Measurements from ENCODE around the gene POLR2J. TPM values are rescaled to one million over a fixed set of nuclear protein-coding genes. Genes with fewer than 3 reads are reported as not detected.
"Not testable (repeated sequence)": the region's sequence is repeated elsewhere in the genome, so short reads cannot be mapped to it uniquely, and the experiment has no call there.

Gene POLR2J
- total RNA-seq, result 10 to 100 TPM; 16.8 to 36.0 (median 22.5) TPM

- DNase-seq; H3K4me1 ChIP-seq; H3K9me3 ChIP-seq; H3K27me3 ChIP-seq; intact Hi-C loops (cut with DNase I): not testable (repeated sequence)
- WGBS, 2 donors, result 0% methylated on average over 6 of the region's 72 CpGs; no CpG with 5 or more reads in 1 of the 2 donors
- Histone ChIP-seq H3K36me3 (peaks cover under 1 to 21% (median 2%) of the 10 kb centered on the region in 3 donors), H3K27ac (peak within 1 kb of the TSS; percentile 55 to 79 (median 68)), H3K4me3 (peak within 1 kb of the TSS; percentile 34 to 68 (median 58))
- TF ChIP-seq CTCF (IDR thresholded peaks at IDR 0.05) (peak in 5 of 6 experiments; percentile 37 to 48 (median 44)), POLR2A (IDR thresholded peaks at IDR 0.05) (peak in 2 of 4 donors; percentile 28 to 41)
These were observed at the start of gene POLR2J for GRCh38 chr7:102478314-102479208. Gene POLR2J, minus strand, starts transcription at chr7:102478922. Its CDS starts 62 bp downstream, at chr7:102478860.

- H3K36me3 ChIP-seq; H3K4me3 ChIP-seq; H3K4me1 ChIP-seq; H3K9me3 ChIP-seq; DNase-seq; H3K27me3 ChIP-seq; intact Hi-C loops (cut with DNase I): not testable (repeated sequence)
- H3K27ac ChIP-seq, result peak overlapping the region in 1 of 4 donors; percentile 44
- WGBS, 2 donors, result no CpG with 5 or more reads among the region's 13 CpGs
These were observed 49.4 kb upstream of the POLR2J start for GRCh38 chr7:102527822-102528793.

- H3K27me3 ChIP-seq; H3K27ac ChIP-seq; H3K9me3 ChIP-seq; DNase-seq; H3K4me1 ChIP-seq; H3K36me3 ChIP-seq; H3K4me3 ChIP-seq; intact Hi-C loops (cut with DNase I): not testable (repeated sequence)
- WGBS, 2 donors, result 83% methylated on average over 1 of the region's 8 CpGs; no CpG with 5 or more reads in 1 of the 2 donors
These were observed 48.5 kb upstream of the POLR2J start for GRCh38 chr7:102527182-102527581.

GRCh38 chr7:102524803-102525202, 46.1 kb upstream of the POLR2J start:
- H3K27me3 ChIP-seq; H3K9me3 ChIP-seq; H3K36me3 ChIP-seq; H3K4me3 ChIP-seq; H3K27ac ChIP-seq; DNase-seq; H3K4me1 ChIP-seq; intact Hi-C loops (cut with DNase I): not testable (repeated sequence)
- 50% methylated on average over 1 of the region's 2 CpGs; no CpG with 5 or more reads in 1 of the 2 donors for WGBS, 2 donors

- not testable (repeated sequence) for H3K9me3 ChIP-seq
- WGBS, 2 donors, result 89% methylated on average over 4 of the region's 5 CpGs; no CpG with 5 or more reads in 1 of the 2 donors
These were observed 42.1 kb upstream of the POLR2J start for GRCh38 chr7:102520797-102521196.

GRCh38 chr7:102517550-102518147, 38.9 kb upstream of the POLR2J start, which contains the start of gene RASA4B:
Gene RASA4B, minus strand, starts transcription at chr7:102517777. Its CDS starts 67 bp downstream, at chr7:102517710.
- DNase-seq; intact Hi-C loops (cut with DNase I); H3K9me3 ChIP-seq; H3K27ac ChIP-seq; H3K36me3 ChIP-seq; H3K4me1 ChIP-seq; H3K27me3 ChIP-seq: not testable (repeated sequence)
- no CpG with 5 or more reads among the region's 61 CpGs for WGBS, 2 donors
- peak within 1 kb of the TSS in 2 of 4 donors; percentile 35 to 57 for H3K4me3 ChIP-seq

More at GRCh38 chr7:102520797-102521196, 42.1 kb upstream of the POLR2J start:
- H3K4me1 ChIP-seq; DNase-seq; H3K36me3 ChIP-seq; intact Hi-C loops (cut with DNase I); H3K27me3 ChIP-seq; H3K27ac ChIP-seq; H3K4me3 ChIP-seq: not testable (repeated sequence)

- intact Hi-C loops (cut with DNase I), result not testable (repeated sequence)
- no CpG with 5 or more reads among the region's 10 CpGs for WGBS, 2 donors
These were observed 38.2 kb upstream of the POLR2J start for GRCh38 chr7:102516951-102517350.

GRCh38 chr7:102515889-102516288, 37.2 kb upstream of the POLR2J start:
- DNase-seq; H3K27me3 ChIP-seq; intact Hi-C loops (cut with DNase I); H3K4me1 ChIP-seq; H3K27ac ChIP-seq; H3K4me3 ChIP-seq; H3K9me3 ChIP-seq; H3K36me3 ChIP-seq: not testable (repeated sequence)
- no CpG with 5 or more reads among the region's 3 CpGs for WGBS, 2 donors

More at GRCh38 chr7:102516951-102517350, 38.2 kb upstream of the POLR2J start:
- H3K4me1 ChIP-seq, H3K36me3 ChIP-seq, H3K27ac ChIP-seq, H3K9me3 ChIP-seq, H3K4me3 ChIP-seq, H3K27me3 ChIP-seq, DNase-seq: not testable (repeated sequence)

- H3K36me3 ChIP-seq; H3K4me1 ChIP-seq; H3K9me3 ChIP-seq; intact Hi-C loops (cut with DNase I); DNase-seq; H3K27me3 ChIP-seq; H3K4me3 ChIP-seq: not testable (repeated sequence)
- peak overlapping the region in 1 of 4 donors; percentile 44 for H3K27ac ChIP-seq
- WGBS, 2 donors, result no CpG with 5 or more reads among the region's 15 CpGs
These were observed 36.4 kb upstream of the POLR2J start for GRCh38 chr7:102514881-102515721.

GRCh38 chr7:102512642-102513221, 34.0 kb upstream of the POLR2J start:
- H3K36me3 ChIP-seq; H3K4me1 ChIP-seq; H3K9me3 ChIP-seq; intact Hi-C loops (cut with DNase I); H3K27me3 ChIP-seq; DNase-seq: not testable (repeated sequence)
- H3K4me3 ChIP-seq, result peak overlapping the region in 3 of 4 donors; percentile 10 to 54 (median 22)
- H3K27ac ChIP-seq, result peak overlapping the region in 3 of 4 donors; percentile 73 to 88 (median 79)
- 0 to 8% methylated on average over 2 of the region's 5 CpGs for WGBS, 2 donors
